Mesendoderm (in vitro differentiated cells): ENCODE measurements around the gene ARMC12.

Experiments used
- DNase-seq: peaks from one replicate; pipeline ENCODE4 v3.0.0; 2013
- H2AK5ac ChIP-seq: 2 replicates; pipeline ENCODE4 v1.6.1; 2013; ENCODE audit warnings: low read length, inconsistent platforms
- H2BK120ac ChIP-seq: 2 replicates; pipeline ENCODE4 v1.6.1; 2013; ENCODE audit warnings: low read depth, mild to moderate bottlenecking, low read length, moderate library complexity, mixed read lengths
- H2BK15ac ChIP-seq: replicated peaks from 2 replicates; pipeline ENCODE4 v1.6.1; 2013; ENCODE audit warnings: low read depth, mild to moderate bottlenecking, moderate library complexity
- H2BK5ac ChIP-seq: 2 replicates; pipeline ENCODE4 v1.6.1; 2013; ENCODE audit warnings: low read length, inconsistent platforms
- H3K18ac ChIP-seq: 2 replicates; pipeline ENCODE4 v1.6.1; 2013; ENCODE audit warnings: mild to moderate bottlenecking, low read length, mixed read lengths
- H3K23ac ChIP-seq: one replicate; pipeline ENCODE4 v1.6.1; 2013; ENCODE audit warnings: low read length
- H3K27ac ChIP-seq: 2 replicates; pipeline ENCODE4 v1.5.1; 2013; ENCODE audit warnings: low read depth, mild to moderate bottlenecking, inconsistent platforms, low read length, moderate library complexity
- H3K27me3 ChIP-seq: 2 replicates; pipeline ENCODE4 v1.6.1; 2013; ENCODE audit warnings: low read length, control low read depth, mild to moderate bottlenecking, inconsistent platforms; ENCODE audit not compliant: insufficient read depth, poor library complexity
- H3K36me3 ChIP-seq: 2 replicates; pipeline ENCODE4 v1.6.1; 2013; ENCODE audit warnings: low read length, inconsistent platforms; ENCODE audit not compliant: control insufficient read depth, insufficient read depth
- H3K4ac ChIP-seq: one replicate; pipeline ENCODE4 v1.6.1; 2013; ENCODE audit warnings: low read depth, mild to moderate bottlenecking, low read length, moderate library complexity
- H3K4me1 ChIP-seq: 2 replicates; pipeline ENCODE4 v1.6.1; 2013; ENCODE audit warnings: low read depth, low read length, inconsistent platforms; ENCODE audit not compliant: control insufficient read depth
- H3K4me2 ChIP-seq: 2 replicates; pipeline ENCODE4 v1.6.1; 2013; ENCODE audit warnings: low read length
- H3K4me3 ChIP-seq: 2 replicates; pipeline ENCODE4 v1.5.1; 2013; ENCODE audit warnings: mild to moderate bottlenecking, low read length
- H3K56ac ChIP-seq: one replicate; pipeline ENCODE4 v1.6.1; 2013; ENCODE audit warnings: low read length
- H3K79me1 ChIP-seq: 2 replicates; pipeline ENCODE4 v1.6.1; 2013; ENCODE audit warnings: low read length, inconsistent platforms
- H3K79me2 ChIP-seq: 2 replicates; pipeline ENCODE4 v1.6.1; 2013; ENCODE audit warnings: mild to moderate bottlenecking, low read length; ENCODE audit not compliant: control insufficient read depth, insufficient read depth
- H3K9ac ChIP-seq: 2 replicates; pipeline ENCODE4 v1.6.1; 2013; ENCODE audit warnings: low read length, inconsistent platforms
- H4K5ac ChIP-seq: one replicate; pipeline ENCODE4 v1.6.1; 2013; ENCODE audit warnings: low read length
- H4K8ac ChIP-seq: one replicate; pipeline ENCODE4 v1.6.1; 2013; ENCODE audit warnings: low read depth, mild to moderate bottlenecking, control low read depth, low read length, moderate library complexity
- WGBS: extraction: QIAGEN DNeasy Blood & Tissue Kit; methylation state at CpG from one replicate; pipeline ENCODE4 v1.1.7; 2013; ENCODE audit warnings: low lambda C conversion rate, missing lambda C conversion rate; ENCODE audit not compliant: insufficient coverage; ENCODE audit errors: extremely low coverage; 5-methylcytosine and 5-hydroxymethylcytosine counted together

ARMC12 gene

DNA sequence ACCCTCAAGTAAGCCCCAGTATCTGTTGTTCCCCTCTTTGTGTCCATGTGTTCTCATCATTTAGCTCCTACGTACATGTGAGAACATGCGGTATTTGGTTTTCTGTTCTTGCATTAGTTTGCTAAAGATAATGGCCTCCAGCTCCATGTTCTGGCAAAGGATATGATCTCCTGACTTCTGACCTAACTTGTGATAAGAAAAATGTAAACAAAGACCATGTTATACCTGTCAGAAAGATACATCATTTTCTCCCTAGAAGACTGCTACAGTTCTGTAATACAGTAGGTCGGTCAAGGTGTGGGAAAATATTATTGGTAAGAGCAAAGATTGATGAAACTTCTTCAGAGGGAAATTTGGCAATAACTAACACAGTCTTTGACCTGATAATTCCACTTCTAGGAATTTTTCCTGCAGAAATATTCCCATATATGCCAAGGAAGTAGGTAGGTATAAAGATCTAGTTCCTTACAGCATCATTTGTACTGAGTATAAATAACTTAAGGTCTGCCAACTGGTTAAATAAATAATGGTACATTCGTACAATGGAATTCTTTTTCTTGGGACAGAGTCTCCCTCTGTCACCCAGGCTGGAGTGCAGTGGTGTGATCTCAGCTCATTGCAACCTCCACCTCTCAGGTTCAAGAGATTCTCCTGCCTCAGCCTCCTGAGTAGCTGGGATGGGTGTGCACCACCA is 29.0 kb upstream of the ARMC12 start:
- Histone ChIP-seq H3K27me3 (no peaks in the 10 kb centered on the region), H3K4me1 (no peaks in the 10 kb centered on the region), H2BK15ac (no peak overlapping the region), H3K4me3 (no peak overlapping the region), H3K36me3 (no peaks in the 10 kb centered on the region), H3K79me1 (no peaks in the 10 kb centered on the region), H4K5ac (no peak overlapping the region), H3K4me2 (no peak overlapping the region), H3K27ac (no peak overlapping the region), H3K4ac (no peak overlapping the region), H3K79me2 (no peaks in the 10 kb centered on the region), H4K8ac (no peak overlapping the region), H2BK120ac (no peak overlapping the region), H2AK5ac (no peak overlapping the region), H3K23ac (no peak overlapping the region), H3K18ac (no peak overlapping the region), H2BK5ac (no peak overlapping the region), H3K56ac (no peak overlapping the region), H3K9ac (no peak overlapping the region)
- WGBS, result no CpG with 5 or more reads among the region's 4 CpGs
- DNase-seq, result no peak

DNA sequence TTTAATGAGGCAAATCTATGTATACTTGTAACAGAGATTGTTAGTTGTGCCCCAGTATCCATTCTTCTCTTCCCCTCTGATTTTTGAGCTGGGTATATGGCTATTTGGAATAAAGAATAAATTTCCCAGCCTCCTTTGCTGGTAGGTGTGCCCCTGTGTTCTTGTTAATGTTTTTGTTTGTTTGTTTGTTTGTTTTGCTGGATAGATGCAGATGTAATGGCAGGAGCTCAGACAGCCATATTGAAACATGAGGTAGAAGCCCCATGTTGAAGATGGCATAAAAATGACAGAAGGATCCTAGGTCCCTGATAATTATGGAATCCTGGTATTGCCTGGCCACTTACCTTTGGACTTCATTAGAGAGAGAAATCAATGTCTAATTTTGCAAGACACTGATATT is 28.2 kb upstream of the ARMC12 start:
- H3K4me3 ChIP-seq, result no peak overlapping the region
- H3K9ac ChIP-seq, result no peak overlapping the region
- no peaks in the 10 kb centered on the region for H3K79me2 ChIP-seq
- no peak overlapping the region for H2BK5ac ChIP-seq
- H3K56ac ChIP-seq, result no peak overlapping the region
- H2BK120ac ChIP-seq, result no peak overlapping the region
- H2AK5ac ChIP-seq, result no peak overlapping the region
- H4K5ac ChIP-seq, result no peak overlapping the region
- no peak for DNase-seq
- no peak overlapping the region for H4K8ac ChIP-seq
- H2BK15ac ChIP-seq, result no peak overlapping the region
- no peaks in the 10 kb centered on the region for H3K79me1 ChIP-seq
- H3K18ac ChIP-seq, result no peak overlapping the region
- H3K36me3 ChIP-seq, result no peaks in the 10 kb centered on the region
- H3K27ac ChIP-seq, result no peak overlapping the region
- H3K27me3 ChIP-seq, result no peaks in the 10 kb centered on the region
- no peak overlapping the region for H3K4me2 ChIP-seq
- no peaks in the 10 kb centered on the region for H3K4me1 ChIP-seq
- H3K23ac ChIP-seq, result no peak overlapping the region
- H3K4ac ChIP-seq, result no peak overlapping the region

DNA sequence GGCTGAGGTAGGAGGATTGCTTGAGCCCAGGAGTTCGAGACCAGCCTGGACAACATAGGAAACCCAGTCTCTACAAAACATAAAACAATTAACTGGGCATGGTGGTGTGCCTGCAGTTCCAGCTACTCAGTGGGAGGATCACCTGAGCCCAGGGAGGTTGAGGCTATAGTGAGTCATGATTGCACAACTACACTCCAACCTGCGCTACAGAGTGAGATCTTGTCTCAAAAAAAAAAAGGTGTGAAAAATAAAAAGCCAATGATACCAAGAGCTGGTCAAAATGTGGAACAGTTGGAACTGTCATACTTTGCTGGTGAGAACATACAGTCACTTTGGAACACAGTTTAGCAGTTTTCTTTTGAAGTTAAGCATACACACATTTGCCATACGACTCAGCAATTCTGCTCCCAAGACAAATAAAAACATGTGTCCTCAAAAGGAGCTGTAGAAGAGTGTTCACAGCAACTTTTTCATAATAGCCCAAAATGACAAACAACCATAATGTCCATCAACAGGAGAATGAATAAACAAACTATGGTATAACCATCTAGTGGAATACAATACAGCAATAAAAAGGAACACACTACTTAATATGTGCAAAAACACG is 26.5 kb upstream of the ARMC12 start:
- no peak for DNase-seq
- H2BK15ac ChIP-seq, result no peak overlapping the region
- H4K8ac ChIP-seq, result no peak overlapping the region
- no peak overlapping the region for H2BK5ac ChIP-seq
- no peaks in the 10 kb centered on the region for H3K79me1 ChIP-seq
- no peak overlapping the region for H2AK5ac ChIP-seq
- H3K4ac ChIP-seq, result no peak overlapping the region
- no CpG with 5 or more reads among the region's 4 CpGs for WGBS
- no peak overlapping the region for H3K56ac ChIP-seq
- H3K4me1 ChIP-seq, result no peaks in the 10 kb centered on the region
- no peak overlapping the region for H3K9ac ChIP-seq
- H3K79me2 ChIP-seq, result no peaks in the 10 kb centered on the region
- no peak overlapping the region for H3K4me2 ChIP-seq
- no peak overlapping the region for H4K5ac ChIP-seq
- H3K4me3 ChIP-seq, result no peak overlapping the region
- no peak overlapping the region for H2BK120ac ChIP-seq
- no peaks in the 10 kb centered on the region for H3K27me3 ChIP-seq
- no peaks in the 10 kb centered on the region for H3K36me3 ChIP-seq
- no peak overlapping the region for H3K27ac ChIP-seq
- H3K18ac ChIP-seq, result no peak overlapping the region
- H3K23ac ChIP-seq, result no peak overlapping the region

DNA sequence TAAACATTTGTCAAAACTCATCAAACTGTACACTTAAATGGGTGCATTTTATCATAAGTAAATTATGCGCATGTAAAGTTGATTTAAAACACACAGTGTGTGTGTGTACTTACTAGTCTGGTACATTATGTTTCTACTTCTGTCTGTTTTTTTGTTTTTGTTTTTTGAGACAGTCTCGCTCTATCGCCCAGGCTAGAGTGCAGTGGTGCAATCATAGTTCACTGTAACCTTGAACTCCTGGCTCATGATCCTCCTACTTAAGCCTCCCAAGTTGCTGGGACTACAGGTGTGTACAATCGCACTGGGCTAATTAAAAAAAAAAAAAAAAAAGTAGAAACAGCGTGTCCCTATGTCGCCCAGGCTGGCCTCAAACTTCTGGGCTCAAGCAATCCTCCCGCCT is 25.1 kb upstream of the ARMC12 start:
- H3K27me3 ChIP-seq, result no peaks in the 10 kb centered on the region
- no peak overlapping the region for H2BK120ac ChIP-seq
- no peak overlapping the region for H2BK15ac ChIP-seq
- DNase-seq, result no peak
- no peaks in the 10 kb centered on the region for H3K36me3 ChIP-seq
- H3K27ac ChIP-seq, result no peak overlapping the region
- H3K4me2 ChIP-seq, result no peak overlapping the region
- H3K56ac ChIP-seq, result no peak overlapping the region
- H4K8ac ChIP-seq, result no peak overlapping the region
- no peaks in the 10 kb centered on the region for H3K79me1 ChIP-seq
- H3K79me2 ChIP-seq, result no peaks in the 10 kb centered on the region
- no peak overlapping the region for H3K23ac ChIP-seq
- no CpG with 5 or more reads among the region's 7 CpGs for WGBS
- no peak overlapping the region for H3K4ac ChIP-seq
- H3K18ac ChIP-seq, result no peak overlapping the region
- H3K4me3 ChIP-seq, result no peak overlapping the region
- no peak overlapping the region for H2AK5ac ChIP-seq
- H4K5ac ChIP-seq, result no peak overlapping the region
- no peak overlapping the region for H3K9ac ChIP-seq
- no peaks in the 10 kb centered on the region for H3K4me1 ChIP-seq
- no peak overlapping the region for H2BK5ac ChIP-seq

DNA sequence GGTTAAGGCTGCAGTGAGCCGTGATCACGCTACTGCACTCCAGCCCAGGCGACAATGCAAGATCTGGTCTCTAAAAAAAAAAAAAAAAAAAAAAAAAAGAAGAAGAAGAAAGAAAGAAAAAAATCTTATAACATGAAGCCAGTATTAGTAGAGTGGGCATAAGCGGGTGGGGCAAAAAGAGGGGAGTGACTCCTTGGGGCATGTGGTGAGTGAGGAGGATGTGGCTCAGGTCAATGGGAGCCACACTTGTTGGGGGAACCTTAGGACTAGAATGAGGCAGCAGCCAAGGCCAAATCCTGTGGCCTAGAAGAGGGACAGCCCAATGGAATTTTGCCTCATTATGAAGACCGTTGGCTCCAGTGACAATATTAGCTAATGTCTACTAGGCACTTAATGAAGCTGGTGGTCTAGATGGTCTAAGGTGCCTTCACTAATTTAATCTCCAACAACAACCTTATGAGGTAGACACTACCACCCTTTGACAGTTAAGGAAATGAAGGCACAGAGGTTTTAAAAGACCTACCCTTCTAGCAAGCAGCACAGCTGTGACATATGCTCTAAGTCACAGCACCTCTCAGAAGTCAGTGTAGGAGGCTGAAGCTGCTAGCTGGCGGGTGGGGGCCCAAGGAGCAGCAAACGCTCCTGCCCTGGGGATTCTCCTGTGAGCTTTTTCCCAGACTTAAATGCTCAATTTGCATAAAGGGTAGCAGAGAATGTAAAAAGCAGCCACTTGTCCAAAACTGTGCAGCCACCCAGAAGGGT is 23.6 kb upstream of the ARMC12 start:
- Histone ChIP-seq H4K5ac (no peak overlapping the region), H3K4me3 (no peak overlapping the region), H3K79me1 (no peaks in the 10 kb centered on the region), H3K4ac (no peak overlapping the region), H3K36me3 (no peaks in the 10 kb centered on the region), H3K4me2 (no peak overlapping the region), H2BK15ac (no peak overlapping the region), H2BK120ac (no peak overlapping the region), H4K8ac (no peak overlapping the region), H2BK5ac (no peak overlapping the region), H3K79me2 (no peaks in the 10 kb centered on the region), H3K9ac (no peak overlapping the region), H3K23ac (no peak overlapping the region), H2AK5ac (no peak overlapping the region), H3K27me3 (no peaks in the 10 kb centered on the region), H3K4me1 (no peaks in the 10 kb centered on the region), H3K56ac (no peak overlapping the region), H3K27ac (no peak overlapping the region), H3K18ac (no peak overlapping the region)
- no peak for DNase-seq
- WGBS, result no CpG with 5 or more reads among the region's 7 CpGs
